ENCODE results near the gene USP22. TPM values are rescaled to one million over a fixed set of nuclear protein-coding genes. Genes with fewer than 3 reads are reported as not detected.
A peak's percentile ranks its signal among the peaks of the same experiment; 100 is the strongest.

The USP22 gene
- total RNA-seq, 1 experiment from 2014 or later, result 150 TPM

DNA sequence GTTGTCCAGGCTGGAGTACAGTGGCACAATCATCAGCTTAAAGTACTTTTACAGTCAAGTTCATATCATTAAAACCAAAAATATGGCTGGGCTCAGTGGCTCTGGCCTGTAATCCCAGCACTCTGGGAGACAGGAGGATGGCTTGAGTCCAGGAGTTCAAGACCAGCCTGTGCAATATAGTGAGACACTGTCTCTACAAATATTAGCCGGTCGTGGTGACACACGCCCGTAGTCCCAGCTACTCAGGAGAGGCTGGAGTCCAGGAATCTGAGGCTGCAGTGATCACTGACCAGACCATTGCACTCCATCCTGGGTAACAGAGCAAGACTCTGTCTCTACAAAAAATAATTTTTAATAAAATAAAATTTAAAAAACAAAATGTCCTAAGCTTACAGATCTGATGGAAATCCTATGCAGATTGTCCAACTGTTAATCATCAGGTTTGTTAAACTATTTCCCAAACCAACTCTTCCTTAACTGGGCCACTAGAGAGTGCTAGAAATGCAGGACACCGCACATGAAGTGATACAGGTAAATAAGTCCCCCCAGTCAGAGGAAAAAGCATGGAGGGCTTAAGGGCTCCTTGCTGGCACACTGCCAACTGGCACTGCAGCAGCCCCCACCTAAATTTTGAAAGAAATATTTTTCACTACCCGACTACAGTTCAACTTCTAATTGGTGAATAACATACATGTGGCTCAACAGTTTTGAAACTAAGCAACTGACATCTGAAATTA, 2.8 kb downstream of the USP22 start:
- TF ChIP-seq CTCF (IDR thresholded peaks at IDR 0.05; ENCODE audit: unreplicated experiment), result peak; percentile 21
- CTCF ChIA-PET, result interaction anchor here (0.9 kb wide), 1 partner anchor 59 kb away, joined by 4 read pairs; no protein-coding TSS in a partner anchor
- DNase-seq, result peak; percentile 20
- Mint-ChIP-seq H3K9me3 (ENCODE audit: low read depth, unreplicated experiment) (no peaks in the 10 kb centered on the region), H3K36me3 (ENCODE audit: insufficient read depth, unreplicated experiment) (peaks cover 53% of the 10 kb centered on the region), H3K4me1 (ENCODE audit: low read depth, unreplicated experiment) (peaks cover 39% of the 10 kb centered on the region), H3K4me3 (ENCODE audit: low read depth, unreplicated experiment) (peak overlapping the region; percentile 86), H3K27me3 (ENCODE audit: unreplicated experiment) (no peaks in the 10 kb centered on the region), H3K27ac (ENCODE audit: unreplicated experiment) (peak overlapping the region; percentile 82)
- intact Hi-C loops (cut with micrococcal nuclease; ENCODE audit: unreplicated experiment), result loop anchor here (5.0 to 10.0 kb wide), 2 partner anchors 57 to 175 kb away; partner anchors contain the start of gene TMEM11
- BruUV-seq (replicated peaks), result TSS peak; percentile 32

DNA sequence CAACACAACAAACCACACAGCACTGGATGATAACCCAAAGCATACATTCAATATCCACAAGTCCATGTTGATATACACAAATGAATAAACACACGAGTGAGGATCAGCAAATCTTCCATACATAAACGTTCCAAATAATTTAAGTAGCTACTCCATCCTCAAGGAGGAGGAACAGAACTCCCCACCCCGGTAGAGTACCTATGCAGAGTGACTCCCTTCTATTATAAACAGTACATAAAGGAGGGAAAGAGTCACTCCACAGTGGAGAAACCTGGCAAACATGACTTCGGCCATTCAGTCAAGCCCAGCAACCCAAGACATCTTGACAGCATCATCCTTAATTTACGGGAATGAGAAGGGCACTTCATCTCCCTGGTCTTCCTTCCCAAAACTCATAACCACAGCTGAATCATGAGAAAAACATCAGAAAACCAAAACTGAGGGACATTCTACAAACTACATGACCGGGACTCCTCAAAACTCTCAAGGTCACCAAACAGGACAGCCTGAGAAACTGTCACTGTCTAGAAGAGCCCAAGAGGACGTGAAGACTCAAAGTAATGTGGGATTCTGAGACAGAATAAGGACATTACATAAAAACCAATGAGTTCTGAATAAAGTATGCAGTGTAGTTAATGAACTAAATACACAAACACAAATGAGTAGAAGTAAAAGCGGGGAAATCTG, 5.6 kb downstream of the USP22 start:
- BruUV-seq (replicated peaks), result no TSS peak
- no peak for DNase-seq

GRCh38 chr17:21036361-21036881, 6.4 kb downstream of the USP22 start:
- peak overlapping the region; percentile 40 for H3K4me3 Mint-ChIP-seq (ENCODE audit: low read depth, unreplicated experiment)
- H3K36me3 Mint-ChIP-seq (ENCODE audit: insufficient read depth, unreplicated experiment), result peaks cover 43% of the 10 kb centered on the region
- CTCF ChIA-PET, result interaction anchor here (0.6 kb wide), 1 partner anchor 16 kb away, joined by 3 read pairs; no protein-coding TSS in a partner anchor

More for the DNA sequence above, 5.6 kb downstream of the USP22 start:
- intact Hi-C loops (cut with micrococcal nuclease; ENCODE audit: unreplicated experiment), result no loop called here
- Mint-ChIP-seq H3K4me3 (ENCODE audit: low read depth, unreplicated experiment) (peak overlapping the region; percentile 40), H3K4me1 (ENCODE audit: low read depth, unreplicated experiment) (peaks cover 30% of the 10 kb centered on the region), H3K36me3 (ENCODE audit: insufficient read depth, unreplicated experiment) (peaks cover 51% of the 10 kb centered on the region), H3K9me3 (ENCODE audit: low read depth, unreplicated experiment) (no peaks in the 10 kb centered on the region), H3K27ac (ENCODE audit: unreplicated experiment) (no peak overlapping the region), H3K27me3 (ENCODE audit: unreplicated experiment) (no peaks in the 10 kb centered on the region)
- no peak for TF ChIP-seq CTCF (IDR thresholded peaks at IDR 0.05; ENCODE audit: unreplicated experiment)
- CTCF ChIA-PET, result interaction anchor here (0.6 kb wide), 1 partner anchor 17 kb away, joined by 3 read pairs; no protein-coding TSS in a partner anchor

More at GRCh38 chr17:21036361-21036881, 6.4 kb downstream of the USP22 start:
- intact Hi-C loops (cut with micrococcal nuclease; ENCODE audit: unreplicated experiment), result no loop called here
- DNase-seq, result no peak
- Mint-ChIP-seq H3K9me3 (ENCODE audit: low read depth, unreplicated experiment) (no peaks in the 10 kb centered on the region), H3K27ac (ENCODE audit: unreplicated experiment) (no peak overlapping the region), H3K27me3 (ENCODE audit: unreplicated experiment) (no peaks in the 10 kb centered on the region), H3K4me1 (ENCODE audit: low read depth, unreplicated experiment) (peaks cover 30% of the 10 kb centered on the region)
- BruUV-seq (replicated peaks), result no TSS peak
- TF ChIP-seq CTCF (IDR thresholded peaks at IDR 0.05; ENCODE audit: unreplicated experiment), result no peak

All from Calu3 (cell line).